ENCODE results near the gene ARHGEF18.
"Not testable (repeated sequence)": the region's sequence is repeated elsewhere in the genome, so short reads cannot be mapped to it uniquely, and the experiment has no call there.

Gene ARHGEF18

GRCh38 chr19:7349961-7350711, 1.4 kb downstream of the ARHGEF18 start:
- no peak for DNase-seq

GRCh38 chr19:7351861-7352260, 3.1 kb downstream of the ARHGEF18 start:
- DNase-seq = no peak

- DNase-seq = no peak
These were observed 6.5 kb downstream of the ARHGEF18 start for GRCh38 chr19:7355151-7355820.

- DNase-seq = no peak
These were observed 7.1 kb downstream of the ARHGEF18 start for GRCh38 chr19:7355871-7356270.

GRCh38 chr19:7356899-7357627, 8.3 kb downstream of the ARHGEF18 start:
- DNase-seq = no peak

- no peak for DNase-seq
These were observed 9.4 kb downstream of the ARHGEF18 start for GRCh38 chr19:7358102-7358597.

- no peak for DNase-seq
These were observed 11.8 kb downstream of the ARHGEF18 start for GRCh38 chr19:7360393-7360984.

- no peak for DNase-seq
These were observed 14.5 kb downstream of the ARHGEF18 start for GRCh38 chr19:7363225-7363624.

GRCh38 chr19:7366701-7367420, 18.1 kb downstream of the ARHGEF18 start:
- no peak for DNase-seq

GRCh38 chr19:7368456-7368855, 19.7 kb downstream of the ARHGEF18 start:
- no peak for DNase-seq

GRCh38 chr19:7368866-7369265, 20.1 kb downstream of the ARHGEF18 start:
- not testable (repeated sequence) for DNase-seq

- DNase-seq = no peak
These were observed 21.8 kb downstream of the ARHGEF18 start for GRCh38 chr19:7370546-7370945.

- DNase-seq = no peak
These were observed 22.3 kb downstream of the ARHGEF18 start for GRCh38 chr19:7371001-7371400.

GRCh38 chr19:7372810-7373209, 24.1 kb downstream of the ARHGEF18 start:
- DNase-seq = no peak

- DNase-seq = no peak
These were observed 25.1 kb downstream of the ARHGEF18 start for GRCh38 chr19:7373862-7374261.

- DNase-seq = no peak
These were observed 27.6 kb downstream of the ARHGEF18 start for GRCh38 chr19:7376151-7376852.

GRCh38 chr19:7377196-7377595, 28.5 kb downstream of the ARHGEF18 start:
- no peak for DNase-seq

GRCh38 chr19:7381073-7381390, 32.3 kb downstream of the ARHGEF18 start:
- no peak for DNase-seq

- no peak for DNase-seq
These were observed 34.0 kb downstream of the ARHGEF18 start for GRCh38 chr19:7382694-7383093.

GRCh38 chr19:7383284-7383683, 34.5 kb downstream of the ARHGEF18 start:
- DNase-seq = no peak

GRCh38 chr19:7385062-7385461, 36.3 kb downstream of the ARHGEF18 start:
- DNase-seq = no peak

- DNase-seq = no peak
These were observed 37.6 kb downstream of the ARHGEF18 start for GRCh38 chr19:7386308-7386707.

Data from DMS153 (cell line).